GM13977 (cell line): ENCODE data around the gene OPTN.
A peak's percentile ranks its signal among the peaks of the same experiment; 100 is the strongest.

Experiments
- DNase-seq: peaks from one replicate; pipeline ENCODE4 v3.0.0; 2012; ENCODE audit warnings: low spot score
- in situ Hi-C: fragments of 300-500 bp; cut with MboI; formaldehyde crosslinking; loops from one replicate; pipeline ENCODE4 v1.12.0; 2022; ENCODE audit warnings: low sequenced_read_pairs, low pct_unique_long_range_greater_than_20kb, mixed read lengths, inconsistent platforms; ENCODE audit not compliant: unreplicated experiment
- TF ChIP-seq, protein P1 (sequence below): IDR thresholded peaks from 2 replicates; pipeline ENCODE4 v1.5.1; 2012; ENCODE audit warnings: mild to moderate bottlenecking, control low read depth; ENCODE audit not compliant: insufficient read depth; ENCODE audit errors: extremely low read depth, missing control alignments

Gene OPTN

DNA sequence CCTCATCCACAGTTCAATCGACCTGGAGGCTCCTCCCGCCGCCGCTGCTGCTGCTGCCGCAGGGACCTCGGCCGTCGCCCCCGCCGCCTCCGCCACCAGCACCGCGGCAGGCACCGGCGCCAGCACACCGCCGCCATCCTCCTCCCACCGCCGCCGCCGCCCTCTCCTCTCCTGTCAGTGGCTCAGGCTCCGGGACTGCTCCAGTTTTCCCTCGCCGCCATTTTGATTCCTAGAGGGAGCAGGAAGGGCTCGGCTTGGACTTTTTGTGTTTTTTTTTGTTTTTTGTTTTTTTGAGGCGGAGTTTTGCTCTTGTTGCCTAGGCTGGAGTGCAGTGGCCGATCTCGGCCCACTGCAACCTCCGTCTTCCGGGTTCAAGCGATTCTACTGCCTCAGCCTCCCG is 58.4 kb downstream of the OPTN start:
- in situ Hi-C loops, result no loop called here
- TF ChIP-seq, protein P1, sequence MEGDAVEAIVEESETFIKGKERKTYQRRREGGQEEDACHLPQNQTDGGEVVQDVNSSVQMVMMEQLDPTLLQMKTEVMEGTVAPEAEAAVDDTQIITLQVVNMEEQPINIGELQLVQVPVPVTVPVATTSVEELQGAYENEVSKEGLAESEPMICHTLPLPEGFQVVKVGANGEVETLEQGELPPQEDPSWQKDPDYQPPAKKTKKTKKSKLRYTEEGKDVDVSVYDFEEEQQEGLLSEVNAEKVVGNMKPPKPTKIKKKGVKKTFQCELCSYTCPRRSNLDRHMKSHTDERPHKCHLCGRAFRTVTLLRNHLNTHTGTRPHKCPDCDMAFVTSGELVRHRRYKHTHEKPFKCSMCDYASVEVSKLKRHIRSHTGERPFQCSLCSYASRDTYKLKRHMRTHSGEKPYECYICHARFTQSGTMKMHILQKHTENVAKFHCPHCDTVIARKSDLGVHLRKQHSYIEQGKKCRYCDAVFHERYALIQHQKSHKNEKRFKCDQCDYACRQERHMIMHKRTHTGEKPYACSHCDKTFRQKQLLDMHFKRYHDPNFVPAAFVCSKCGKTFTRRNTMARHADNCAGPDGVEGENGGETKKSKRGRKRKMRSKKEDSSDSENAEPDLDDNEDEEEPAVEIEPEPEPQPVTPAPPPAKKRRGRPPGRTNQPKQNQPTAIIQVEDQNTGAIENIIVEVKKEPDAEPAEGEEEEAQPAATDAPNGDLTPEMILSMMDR, result no peak
- no peak for DNase-seq

DNA sequence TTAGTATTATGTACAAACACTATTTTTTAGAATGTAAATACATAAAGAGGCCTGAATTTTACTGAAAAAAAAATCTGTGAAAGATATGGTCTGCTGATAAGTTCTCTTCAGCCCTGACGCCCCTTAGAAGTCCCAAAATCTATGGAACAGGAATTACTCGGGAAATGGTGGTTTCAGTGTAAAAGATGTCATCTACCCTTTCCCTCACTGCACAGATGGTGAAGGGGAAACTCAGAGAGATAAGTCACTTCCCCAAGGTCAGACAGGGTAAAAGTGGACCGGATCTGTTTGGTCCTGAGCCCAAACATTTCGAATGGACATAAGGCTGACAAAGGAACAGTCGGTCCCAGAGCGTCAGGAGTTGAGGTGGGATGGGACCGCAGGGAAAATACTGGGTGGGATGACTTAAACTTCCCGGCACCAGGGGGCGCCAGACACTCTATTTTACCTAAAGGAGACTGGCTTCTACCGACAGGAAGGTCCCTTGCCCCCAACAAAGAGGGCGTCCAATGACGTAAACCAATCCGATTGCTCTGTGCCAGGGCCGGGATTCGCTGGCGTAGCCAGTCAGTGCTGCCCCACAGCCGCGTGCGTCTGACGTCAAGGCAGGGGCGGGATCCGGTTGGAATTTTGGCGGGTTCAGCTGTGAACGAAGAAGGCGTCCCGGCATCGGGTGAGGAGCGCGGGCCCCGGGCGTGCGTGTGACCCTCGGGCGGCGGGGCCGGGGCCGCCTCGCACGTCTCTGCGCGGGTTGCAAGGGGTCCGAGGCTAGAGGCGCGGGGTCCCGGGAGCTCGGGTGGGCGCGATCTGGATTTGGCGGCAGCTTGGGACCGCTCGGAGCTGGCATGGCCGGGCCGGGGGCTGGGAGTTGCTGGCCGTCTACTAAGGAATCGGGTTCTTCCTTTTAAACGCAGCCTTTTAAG is 61.2 kb downstream of the OPTN start, which contains the start of gene MCM10:
TSS of gene MCM10 (plus strand) at position 625 of the 923 bp plus-strand sequence. CDS start 2,645 bp downstream, outside the sequence.
- in situ Hi-C loops, result no loop called here
- TF ChIP-seq, protein P1, result peak; percentile 73
- DNase-seq, result peak; percentile 99

DNA sequence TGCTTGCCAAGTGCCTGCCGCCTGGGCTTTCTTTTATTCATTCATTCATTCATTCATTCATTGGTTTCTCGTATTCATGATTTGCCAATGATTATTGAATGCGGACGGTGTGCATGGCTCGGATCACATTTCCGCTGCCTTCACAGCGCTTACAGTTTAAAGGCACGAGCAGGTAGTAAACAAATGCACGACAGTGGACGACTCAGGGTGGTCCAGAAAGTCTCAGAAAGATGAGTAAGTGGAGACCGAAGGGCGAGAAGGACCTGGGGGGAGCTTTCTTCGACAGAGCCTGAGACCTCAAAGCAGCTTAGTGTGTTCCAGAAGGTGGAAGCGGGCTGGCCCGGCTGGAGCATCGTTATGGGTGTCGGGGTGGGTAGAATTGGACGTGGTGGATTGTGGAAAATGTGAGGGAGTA is 61.9 kb downstream of the OPTN start:
- in situ Hi-C loops, result no loop called here
- DNase-seq, result no peak

DNA sequence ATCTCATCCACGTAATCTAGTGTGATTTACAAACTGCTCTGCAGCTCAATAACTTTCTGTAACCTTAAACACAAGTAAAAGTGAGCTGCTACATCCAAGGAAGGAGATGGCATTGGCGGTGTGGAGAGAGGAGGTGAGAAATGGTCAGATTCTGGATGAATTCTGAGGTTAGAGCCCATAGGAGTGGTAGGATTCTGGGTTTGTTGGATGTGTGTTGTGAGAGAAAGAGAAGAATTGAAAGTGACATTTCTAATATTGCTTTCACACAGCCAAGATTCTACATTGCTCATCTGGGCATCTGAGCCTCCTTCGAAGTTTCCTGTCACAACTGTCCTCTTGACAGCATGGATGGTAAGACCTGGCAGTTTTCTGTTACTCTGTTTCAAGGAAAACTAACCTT is 63.9 kb downstream of the OPTN start:
- DNase-seq, result no peak
- TF ChIP-seq, protein P1, result no peak
- in situ Hi-C loops, result no loop called here

More for the DNA sequence above, 61.9 kb downstream of the OPTN start:
- TF ChIP-seq, protein P1, result no peak

DNA sequence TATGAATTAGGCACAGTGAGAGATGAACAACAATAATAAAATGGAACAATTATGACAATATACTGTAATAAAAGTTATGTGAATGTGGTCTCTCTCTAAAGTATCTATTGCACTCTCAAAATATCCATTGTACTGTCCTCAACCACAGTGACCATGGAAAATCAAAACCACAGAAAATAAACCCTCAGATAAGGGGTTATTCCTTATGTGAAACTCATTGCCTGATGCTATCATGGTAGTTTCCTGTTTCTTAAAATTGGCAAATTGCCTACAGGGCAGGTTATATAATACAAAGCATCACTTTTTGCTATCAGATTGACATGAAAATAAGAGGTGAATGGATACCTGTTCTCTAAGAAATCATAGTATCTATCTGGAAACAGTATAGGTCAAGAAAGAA is 65.2 kb downstream of the OPTN start:
- TF ChIP-seq, protein P1, result no peak
- no peak for DNase-seq
- in situ Hi-C loops, result no loop called here

DNA sequence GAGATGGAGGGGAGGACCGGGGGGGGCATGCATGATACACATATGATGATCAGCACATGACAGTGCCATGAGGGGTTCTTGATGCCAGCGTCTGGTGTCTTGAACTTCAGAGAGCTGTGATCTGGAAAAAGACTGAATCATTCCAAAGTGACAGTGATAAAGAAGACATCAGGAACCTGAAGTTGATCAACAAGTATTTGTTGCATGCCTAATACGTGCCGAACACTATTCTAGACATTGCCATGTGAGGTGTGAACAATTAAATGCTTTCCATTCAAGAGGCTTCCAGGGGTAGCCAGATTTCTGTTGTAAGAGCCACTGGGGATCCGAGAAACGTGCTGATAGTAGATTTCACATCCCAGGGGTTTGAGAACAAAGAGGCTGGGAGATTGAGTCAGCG is 67.6 kb downstream of the OPTN start:
- DNase-seq, result no peak
- TF ChIP-seq, protein P1, result no peak
- in situ Hi-C loops, result no loop called here
